DND-41 (cell line): ENCODE data around the gene SLC24A3.

ENCODE experiments used
- ATAC-seq: fragments of 200-7000 bp; cut with Tn5 transposase; 3 replicates; pipeline ENCODE4 v1.9.1; 2021; ENCODE audit warnings: low read depth; ENCODE audit not compliant: insufficient read depth
- DNase-seq: peaks from one replicate; pipeline ENCODE4 v3.0.0-alpha.2; 2020
- H2AFZ ChIP-seq: 2 replicates; pipeline ENCODE4 v1.6.0; 2012; ENCODE audit warnings: low read depth, low read length
- H3K27ac ChIP-seq: 2 replicates; pipeline ENCODE4 v1.5.1; 2012; ENCODE audit warnings: low read length, inconsistent platforms
- H3K27me3 ChIP-seq: fragments of 200-600 bp; sonication (generic); 2 replicates; pipeline ENCODE4 v1.6.0; 2012; ENCODE audit warnings: low read length, mild to moderate bottlenecking, inconsistent platforms; ENCODE audit not compliant: insufficient read depth, poor library complexity
- H3K36me3 ChIP-seq: 2 replicates; pipeline ENCODE4 v1.5.1; 2012; ENCODE audit warnings: low read length, inconsistent platforms; ENCODE audit not compliant: insufficient read depth
- H3K4me1 ChIP-seq: 2 replicates; pipeline ENCODE4 v1.5.1; 2012; ENCODE audit warnings: mild to moderate bottlenecking, low read length; ENCODE audit not compliant: insufficient read depth
- H3K4me2 ChIP-seq: 2 replicates; pipeline ENCODE4 v1.6.0; 2012; ENCODE audit warnings: mild to moderate bottlenecking, moderate library complexity, low read length, inconsistent platforms; ENCODE audit not compliant: insufficient read depth
- H3K4me3 ChIP-seq, 2 experiments: fragments of 200-600 bp in 1 of 2; shearing (Covaris generic) in 1 of 2; 2 replicates each; pipeline ENCODE4 v1.5.1; 2012 to 2016; ENCODE audit warnings: inconsistent platforms in 2 of 2, low read length in 2 of 2, mild to moderate bottlenecking in 2 of 2, low read depth in 1 of 2, moderate library complexity in 1 of 2
- H3K79me2 ChIP-seq: 2 replicates; pipeline ENCODE4 v1.6.0; 2012; ENCODE audit warnings: low read length, inconsistent platforms; ENCODE audit not compliant: insufficient read depth
- H3K9ac ChIP-seq: 2 replicates; pipeline ENCODE4 v1.6.0; 2012; ENCODE audit warnings: low read depth, mild to moderate bottlenecking, inconsistent platforms, low read length, moderate library complexity
- H3K9me3 ChIP-seq: 2 replicates; pipeline ENCODE4 v1.5.1; 2012; ENCODE audit warnings: low read length, moderate library complexity, mild to moderate bottlenecking, inconsistent platforms; ENCODE audit not compliant: insufficient read depth, severe bottlenecking
- H4K20me1 ChIP-seq: 2 replicates; pipeline ENCODE4 v1.6.0; 2012; ENCODE audit warnings: low read length; ENCODE audit not compliant: insufficient read depth
- EZH2 ChIP-seq: IDR thresholded peaks from 3 replicates; pipeline ENCODE4 v1.6.1; 2012; ENCODE audit warnings: borderline replicate concordance, low read depth, mild to moderate bottlenecking, moderate library complexity, low read length, inconsistent platforms; ENCODE audit not compliant: severe bottlenecking
- TF ChIP-seq, protein P1 (sequence below): IDR thresholded peaks from 2 replicates; pipeline ENCODE4 v1.5.1; 2012; ENCODE audit warnings: borderline replicate concordance, low read length, moderate library complexity, mild to moderate bottlenecking; ENCODE audit not compliant: poor library complexity, severe bottlenecking; ENCODE audit errors: extremely low read depth

The SLC24A3 gene

DNA sequence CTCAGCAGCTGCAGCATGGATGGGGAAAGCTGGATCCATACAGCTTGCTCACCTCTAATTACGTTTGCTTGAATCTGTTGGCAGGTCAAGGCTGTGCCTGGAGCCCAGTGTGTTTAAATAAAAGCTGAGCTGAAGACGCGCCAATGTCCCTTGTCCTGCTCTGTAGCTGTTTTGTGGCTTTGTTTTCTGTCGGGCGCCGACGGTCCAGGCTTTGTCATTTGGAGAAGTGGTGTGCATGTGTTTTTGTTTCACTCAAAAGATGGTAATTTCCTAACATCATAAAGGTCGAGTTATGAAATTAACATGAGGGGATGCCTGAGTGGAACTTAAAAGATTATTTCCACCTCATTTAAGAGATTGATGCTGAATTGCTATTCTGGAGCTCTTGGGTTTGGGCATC, 107.6 kb downstream of the SLC24A3 start:
- DNase-seq, result no peak
- ATAC-seq, result no peak
- Histone ChIP-seq H3K4me3 (no peak overlapping the region), H3K4me2 (no peak overlapping the region), H3K9me3 (no peaks in the 10 kb centered on the region), H3K79me2 (no peaks in the 10 kb centered on the region), H2AFZ (no peak overlapping the region), H3K27me3 (no peaks in the 10 kb centered on the region), H3K36me3 (no peaks in the 10 kb centered on the region), H4K20me1 (no peaks in the 10 kb centered on the region), H3K9ac (no peak overlapping the region), H3K4me1 (no peaks in the 10 kb centered on the region), H3K27ac (no peak overlapping the region)
- TF ChIP-seq, protein P1, sequence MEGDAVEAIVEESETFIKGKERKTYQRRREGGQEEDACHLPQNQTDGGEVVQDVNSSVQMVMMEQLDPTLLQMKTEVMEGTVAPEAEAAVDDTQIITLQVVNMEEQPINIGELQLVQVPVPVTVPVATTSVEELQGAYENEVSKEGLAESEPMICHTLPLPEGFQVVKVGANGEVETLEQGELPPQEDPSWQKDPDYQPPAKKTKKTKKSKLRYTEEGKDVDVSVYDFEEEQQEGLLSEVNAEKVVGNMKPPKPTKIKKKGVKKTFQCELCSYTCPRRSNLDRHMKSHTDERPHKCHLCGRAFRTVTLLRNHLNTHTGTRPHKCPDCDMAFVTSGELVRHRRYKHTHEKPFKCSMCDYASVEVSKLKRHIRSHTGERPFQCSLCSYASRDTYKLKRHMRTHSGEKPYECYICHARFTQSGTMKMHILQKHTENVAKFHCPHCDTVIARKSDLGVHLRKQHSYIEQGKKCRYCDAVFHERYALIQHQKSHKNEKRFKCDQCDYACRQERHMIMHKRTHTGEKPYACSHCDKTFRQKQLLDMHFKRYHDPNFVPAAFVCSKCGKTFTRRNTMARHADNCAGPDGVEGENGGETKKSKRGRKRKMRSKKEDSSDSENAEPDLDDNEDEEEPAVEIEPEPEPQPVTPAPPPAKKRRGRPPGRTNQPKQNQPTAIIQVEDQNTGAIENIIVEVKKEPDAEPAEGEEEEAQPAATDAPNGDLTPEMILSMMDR, result no peak
- TF ChIP-seq EZH2, result no peak

DNA sequence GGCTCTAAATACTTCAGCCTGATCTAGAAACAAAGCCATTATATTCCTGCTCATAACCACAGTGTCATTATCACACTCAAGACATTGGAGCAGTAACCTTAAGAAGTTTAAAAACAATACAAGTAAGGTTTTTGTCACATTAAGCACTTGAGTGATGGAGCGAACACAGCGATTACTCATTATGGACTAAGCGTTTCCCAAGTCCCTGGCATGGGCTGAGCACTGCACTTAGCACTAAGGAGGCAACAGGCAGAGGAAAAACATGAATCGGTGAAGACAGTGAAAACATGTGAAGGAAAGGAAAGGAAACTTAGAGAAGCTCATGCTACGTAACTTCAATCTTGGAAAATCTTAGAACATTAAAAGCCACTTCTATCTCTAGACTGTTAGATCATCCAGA, 108.7 kb downstream of the SLC24A3 start:
- ATAC-seq (no peak), DNase-seq (no peak)
- Histone ChIP-seq H2AFZ (no peak overlapping the region), H3K27ac (no peak overlapping the region), H3K27me3 (no peaks in the 10 kb centered on the region), H3K79me2 (no peaks in the 10 kb centered on the region), H3K36me3 (no peaks in the 10 kb centered on the region), H3K9ac (no peak overlapping the region), H4K20me1 (no peaks in the 10 kb centered on the region), H3K4me1 (no peaks in the 10 kb centered on the region), H3K9me3 (no peaks in the 10 kb centered on the region), H3K4me2 (no peak overlapping the region), H3K4me3 (no peak overlapping the region)
- TF ChIP-seq EZH2, result no peak
- TF ChIP-seq, protein P1, result no peak

DNA sequence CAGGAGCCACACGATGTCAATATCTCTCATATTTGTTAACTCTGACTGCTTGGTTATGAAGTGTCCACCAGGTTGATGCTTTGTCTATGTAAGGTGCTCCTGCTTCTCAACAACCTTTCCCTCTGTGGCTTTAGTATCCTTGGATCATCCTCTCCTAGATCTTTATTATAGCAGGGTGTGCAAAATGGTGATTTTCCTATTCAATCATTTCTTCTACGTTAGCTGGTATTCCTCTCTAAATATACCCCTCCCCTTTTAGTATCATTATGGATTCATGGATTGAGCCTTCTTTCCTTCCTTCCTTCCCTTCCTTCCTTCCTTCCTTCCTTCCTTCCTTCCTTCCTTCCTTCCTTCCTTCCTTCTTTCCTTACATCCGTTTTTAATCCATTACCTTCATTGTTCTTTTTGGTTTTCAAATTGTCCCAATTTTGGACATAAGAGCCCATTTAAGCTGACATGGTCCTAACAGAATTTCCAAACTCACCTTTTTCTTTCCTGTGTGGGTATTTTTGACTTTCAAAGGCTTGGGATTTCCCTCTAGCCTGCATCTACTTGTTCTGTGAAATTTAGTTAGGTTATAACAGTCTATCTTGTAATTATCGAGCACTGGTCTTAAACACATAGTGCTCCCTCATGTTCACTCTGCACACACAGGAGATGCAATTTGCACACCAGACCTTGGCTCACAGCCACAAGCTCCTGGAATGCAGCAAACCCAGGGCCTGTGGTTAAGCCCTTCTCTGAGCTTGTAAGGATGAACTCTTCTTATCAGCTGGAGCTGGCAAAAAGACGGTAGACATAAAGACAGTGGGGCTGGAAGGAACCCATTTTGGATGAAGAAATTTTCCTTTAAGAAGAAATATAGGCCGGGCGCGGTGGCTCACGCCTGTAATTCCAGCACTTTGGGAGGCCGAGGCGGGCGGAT, 109.9 kb downstream of the SLC24A3 start:
- DNase-seq, result no peak
- no peak overlapping the region for H2AFZ ChIP-seq
- H3K4me2 ChIP-seq, result no peak overlapping the region
- H3K9ac ChIP-seq, result no peak overlapping the region
- H3K4me1 ChIP-seq, result no peaks in the 10 kb centered on the region
- no peak for TF ChIP-seq EZH2
- TF ChIP-seq, protein P1, result no peak
- no peaks in the 10 kb centered on the region for H3K9me3 ChIP-seq
- H4K20me1 ChIP-seq, result no peaks in the 10 kb centered on the region
- no peaks in the 10 kb centered on the region for H3K36me3 ChIP-seq
- no peak overlapping the region for H3K27ac ChIP-seq
- no peaks in the 10 kb centered on the region for H3K79me2 ChIP-seq
- H3K4me3 ChIP-seq, result no peak overlapping the region
- no peaks in the 10 kb centered on the region for H3K27me3 ChIP-seq
- ATAC-seq, result no peak
